ENCODE data around the gene FAM124A.

FAM124A gene

DNA sequence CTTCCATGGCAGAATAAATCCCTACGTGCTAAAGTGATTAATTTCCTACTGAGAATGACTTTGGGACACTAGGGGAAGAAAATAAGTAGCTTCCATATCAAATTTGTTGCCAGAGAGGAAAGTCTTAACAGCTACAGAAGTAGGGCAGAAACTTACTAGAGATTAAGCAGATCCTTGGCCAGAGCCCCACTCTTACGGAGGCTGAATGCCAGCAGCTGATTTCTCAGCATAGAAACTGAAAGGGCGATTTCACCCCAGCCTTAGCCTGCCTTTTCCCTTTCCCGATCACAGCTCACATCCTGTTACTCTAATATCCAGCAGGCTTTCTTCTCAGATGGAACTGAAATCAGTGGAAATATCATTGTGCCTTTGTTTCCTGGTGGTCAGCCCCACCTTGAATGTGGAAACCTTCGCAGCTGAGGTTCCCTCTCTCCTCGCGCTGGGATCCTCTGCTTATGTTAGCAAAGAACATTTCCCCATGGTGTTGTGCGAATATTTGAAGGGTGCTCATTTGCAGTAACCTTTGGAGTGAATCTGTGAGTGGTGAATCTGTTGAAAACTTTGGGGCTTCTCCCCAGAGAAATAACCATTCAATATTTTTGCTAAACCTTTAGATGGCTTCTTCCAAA lies 8.4 kb downstream of the FAM124A start:
- POLR2A ChIA-PET = no interaction called here
- DNase-seq (ENCODE audit: extremely low spot score) = no peak
- TF ChIP-seq CTCF (IDR thresholded peaks at IDR 0.05; ENCODE audit: control extremely low read depth, extremely low read depth, low read depth, missing control alignments) = no peak
- CTCF ChIA-PET = interaction anchor here (1.0 kb wide), 1 partner anchor 16 kb away, joined by 4 read pairs; no protein-coding TSS in a partner anchor

GRCh38 chr13:51231456-51231855 lies 9.3 kb downstream of the FAM124A start:
- no peak for DNase-seq (ENCODE audit: extremely low spot score)
- CTCF ChIA-PET = interaction anchor here (0.7 to 1.7 kb wide), 4 partner anchors 32 to 106 kb away, joined by 3 to 5 read pairs (median 3); no protein-coding TSS in a partner anchor
- POLR2A ChIA-PET = no interaction called here
- no peak for TF ChIP-seq CTCF (IDR thresholded peaks at IDR 0.05; ENCODE audit: control extremely low read depth, extremely low read depth, low read depth, missing control alignments)

DNA sequence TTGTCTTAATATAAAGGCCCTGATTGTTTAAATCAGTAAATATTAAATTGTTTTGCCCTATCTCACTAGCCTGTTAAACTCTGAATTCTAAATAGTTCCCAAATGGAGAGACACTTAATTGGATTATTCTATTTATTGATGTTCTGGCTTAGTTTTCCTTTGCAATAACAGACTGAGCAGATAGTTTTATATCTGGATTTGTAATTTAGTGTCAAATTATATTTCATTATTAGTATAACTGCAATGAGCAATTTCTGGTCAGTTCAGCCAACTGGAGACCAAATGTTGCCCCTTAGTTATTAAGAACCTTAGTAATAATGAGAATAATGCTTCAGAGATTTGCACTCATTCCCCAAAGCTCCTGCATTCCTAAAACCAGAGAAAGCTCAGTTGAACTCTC lies 10.1 kb downstream of the FAM124A start:
- POLR2A ChIA-PET = no interaction called here
- CTCF ChIA-PET = interaction anchor here (0.9 to 1.8 kb wide), 3 partner anchors 8 to 107 kb away, joined by 3 to 5 read pairs (median 3); no protein-coding TSS in a partner anchor

GRCh38 chr13:51233117-51233826 lies 11.1 kb downstream of the FAM124A start:
- DNase-seq (ENCODE audit: extremely low spot score) = no peak
- ChIA-PET CTCF (interaction anchor here (1.8 kb wide), 1 partner anchor 9 kb away, joined by 5 read pairs; no protein-coding TSS in a partner anchor), POLR2A (no interaction called here)
- TF ChIP-seq CTCF (IDR thresholded peaks at IDR 0.05; ENCODE audit: control extremely low read depth, extremely low read depth, low read depth, missing control alignments) = no peak

More for the DNA sequence above, 10.1 kb downstream of the FAM124A start:
- DNase-seq (ENCODE audit: extremely low spot score) = no peak
- no peak for TF ChIP-seq CTCF (IDR thresholded peaks at IDR 0.05; ENCODE audit: control extremely low read depth, extremely low read depth, low read depth, missing control alignments)

GRCh38 chr13:51234676-51235075 lies 12.5 kb downstream of the FAM124A start:
- no peak for DNase-seq (ENCODE audit: extremely low spot score)
- ChIA-PET POLR2A (no interaction called here), CTCF (no interaction called here)
- TF ChIP-seq CTCF (IDR thresholded peaks at IDR 0.05; ENCODE audit: control extremely low read depth, extremely low read depth, low read depth, missing control alignments) = no peak

GRCh38 chr13:51235186-51235585 lies 13.0 kb downstream of the FAM124A start:
- ChIA-PET CTCF (no interaction called here), POLR2A (no interaction called here)
- no peak for DNase-seq (ENCODE audit: extremely low spot score)
- TF ChIP-seq CTCF (IDR thresholded peaks at IDR 0.05; ENCODE audit: control extremely low read depth, extremely low read depth, low read depth, missing control alignments) = no peak
